Stimulated activated CD4-positive, alpha-beta T cell treated with anti-CD3 and anti-CD28 coated beads, TNF-alpha, amount 100 ng/mL, for 24 hours (primary cell): ENCODE results near the gene DNAJB13.
"Not testable (repeated sequence)": the region's sequence is repeated elsewhere in the genome, so short reads cannot be mapped to it uniquely, and the experiment has no call there.

Experiments
- DNase-seq, 3 experiments: peaks; one replicate each; pipeline ENCODE4 v3.0.0-alpha.2; 2020; ENCODE audit warnings: low read depth in 3 of 3

DNAJB13 gene

DNA sequence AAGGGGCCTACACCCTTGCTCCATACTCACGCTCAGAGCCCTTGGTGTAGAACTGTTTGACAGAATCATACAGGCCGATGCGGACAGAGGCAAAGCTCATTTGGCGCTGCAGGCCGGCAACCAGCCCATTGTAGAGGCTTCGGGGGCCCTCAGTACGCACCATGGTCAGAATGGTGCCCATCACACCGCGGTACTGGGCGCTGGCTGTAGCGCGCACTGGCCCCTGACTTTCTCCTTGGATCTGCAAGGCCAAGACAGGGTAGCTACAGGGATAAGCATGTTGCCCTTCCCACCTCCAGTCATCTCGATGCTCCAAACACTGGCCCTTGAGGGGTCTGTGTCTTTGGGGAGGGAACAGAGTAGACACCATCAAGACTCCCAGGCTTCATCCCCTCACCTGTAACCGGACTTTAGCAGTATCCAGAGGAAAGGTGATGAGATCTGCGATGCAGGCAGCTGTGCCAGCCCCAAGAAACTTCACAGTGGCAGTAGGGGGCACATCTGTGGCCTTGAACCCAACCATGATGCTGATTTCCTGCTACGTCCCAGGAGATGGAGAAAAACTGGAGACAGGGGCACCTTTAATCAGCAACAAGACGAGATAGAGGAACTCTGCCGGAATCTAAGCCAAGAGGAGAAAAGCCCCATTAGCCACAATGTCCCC is 27.2 kb downstream of the DNAJB13 start:
- no peak for DNase-seq

DNA sequence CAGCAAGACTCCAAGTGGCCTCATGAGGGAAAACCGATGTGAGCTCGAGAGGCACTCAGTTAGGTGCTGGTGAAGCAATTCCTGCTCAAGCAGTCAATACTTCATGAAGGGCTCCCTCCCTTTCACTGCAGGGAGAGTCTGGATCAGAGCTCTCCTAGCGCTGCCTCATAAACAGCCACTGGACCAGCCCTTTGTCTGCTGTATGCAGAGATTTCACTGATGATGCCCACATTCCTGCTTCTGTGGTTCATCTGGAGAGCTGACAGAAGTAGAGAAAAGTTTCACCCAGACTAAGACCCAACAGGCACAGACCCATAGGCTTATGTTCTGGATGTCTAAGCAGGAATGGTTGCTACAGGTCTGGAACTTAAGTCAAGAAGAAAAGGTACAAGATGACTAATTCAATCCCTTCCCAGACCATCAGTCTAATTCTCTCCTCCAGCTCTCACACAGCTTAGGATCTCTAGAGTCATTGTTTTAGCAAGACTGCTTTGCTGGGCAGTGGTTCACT is 27.8 kb downstream of the DNAJB13 start:
- no peak for DNase-seq

DNA sequence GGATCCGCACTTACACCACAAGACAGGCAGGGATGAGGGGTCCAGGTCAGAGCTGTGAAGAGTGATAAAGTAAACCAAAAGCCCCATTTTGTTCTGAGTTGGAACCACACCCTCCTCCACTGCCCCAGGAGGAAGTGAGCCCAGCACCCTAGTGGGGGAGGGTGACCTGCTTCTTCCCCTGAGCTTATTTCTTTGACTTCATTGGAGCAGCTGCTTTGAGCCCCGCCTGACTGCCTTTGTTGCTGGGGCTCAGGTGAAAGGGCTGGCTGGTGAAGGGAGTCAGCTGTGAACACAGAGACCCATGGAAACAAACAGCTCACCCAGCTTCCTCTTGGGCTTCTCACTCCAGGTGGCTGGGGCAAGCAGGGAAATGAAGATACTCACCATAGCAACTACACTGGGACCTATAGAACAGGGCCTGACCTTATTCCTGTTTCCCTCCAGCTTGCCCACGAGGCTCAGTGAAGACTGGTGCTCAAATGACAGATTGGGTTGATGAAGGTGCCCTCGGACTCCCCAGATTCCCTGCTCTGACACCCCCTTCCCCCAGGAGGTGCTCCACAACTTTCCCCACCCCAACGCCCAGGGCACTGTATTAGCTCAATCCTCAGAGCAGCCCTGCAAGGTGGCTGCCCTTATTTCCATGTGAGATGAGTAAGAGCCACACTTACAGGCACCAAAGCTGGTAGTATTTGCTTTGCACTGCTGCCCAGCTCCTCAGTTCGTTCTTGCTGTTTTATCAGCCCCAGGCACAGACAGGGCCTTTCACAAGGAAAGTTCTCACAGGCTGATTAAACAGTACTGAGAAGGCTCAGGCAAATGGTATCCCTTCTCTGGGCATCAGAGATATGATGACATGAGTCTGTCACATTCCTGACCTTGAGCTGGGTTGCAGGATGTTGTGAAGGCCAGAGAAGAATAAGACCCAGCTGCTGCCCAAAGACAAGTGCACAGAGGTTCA is 29.5 kb downstream of the DNAJB13 start:
- DNase-seq = peak; percentile 41 to 62 (median 49)

DNA sequence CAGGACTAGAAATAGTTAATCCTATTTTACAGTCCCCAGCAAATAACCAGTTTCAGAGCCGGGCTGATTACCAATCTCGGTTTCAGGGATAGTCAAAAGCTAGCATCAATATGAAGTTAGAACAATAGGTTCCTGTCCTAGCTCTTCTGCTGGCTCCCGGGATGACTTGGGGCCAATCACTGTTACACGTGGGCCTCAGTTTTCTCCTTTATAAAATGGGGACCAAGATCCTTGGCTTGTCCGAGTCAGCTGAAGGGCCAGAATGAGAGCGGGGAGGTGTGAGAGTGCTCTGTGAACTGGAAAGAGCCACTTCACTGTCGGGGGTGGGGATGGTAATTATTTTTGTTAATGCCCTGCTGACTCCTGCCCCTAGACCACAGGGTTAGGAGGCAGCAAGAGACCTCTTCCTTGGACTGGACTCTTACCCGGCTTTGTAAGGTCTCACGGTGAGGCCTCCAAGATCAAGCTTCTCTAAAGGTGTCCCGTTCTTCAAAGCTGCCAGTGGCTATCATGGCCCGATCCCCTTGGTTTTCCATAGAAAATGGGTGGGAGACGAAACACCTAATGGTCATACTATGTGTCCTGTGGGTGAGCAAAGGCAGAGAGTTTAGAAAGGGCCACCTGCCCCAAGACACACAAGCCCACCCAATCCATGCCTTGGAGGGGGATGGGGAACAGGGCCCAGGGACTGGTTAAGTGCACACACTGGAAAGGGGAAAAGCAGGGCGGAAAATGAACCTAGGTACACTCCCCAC is 30.4 kb downstream of the DNAJB13 start:
- no peak for DNase-seq

DNA sequence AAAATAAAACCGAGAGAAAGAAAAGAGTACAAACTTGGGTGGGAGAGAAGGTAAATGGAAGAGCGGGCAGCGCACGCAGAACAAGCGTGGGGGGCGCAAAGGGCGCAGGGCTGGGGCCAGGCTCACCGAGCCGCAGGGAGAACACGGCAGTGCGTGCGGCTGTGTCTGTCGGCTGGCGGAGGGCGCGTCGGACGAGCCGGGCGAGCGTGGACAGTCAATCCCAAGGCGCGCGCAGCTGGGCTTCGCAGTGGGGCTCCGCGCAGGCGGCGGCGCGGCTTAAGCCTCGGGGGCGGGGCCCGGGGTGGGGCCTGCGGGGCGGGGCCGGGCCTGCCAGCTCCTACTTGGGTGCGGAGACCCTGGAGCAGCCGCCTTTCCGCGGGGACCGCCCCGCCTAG is 31.8 kb downstream of the DNAJB13 start, which contains the start of gene UCP2:
Gene UCP2 (minus strand): TSS at position 249 of the 395 bp plus-strand sequence. CDS start 4,465 bp downstream, outside the sequence.
- DNase-seq = peak; percentile 70 to 90 (median 72)

DNA sequence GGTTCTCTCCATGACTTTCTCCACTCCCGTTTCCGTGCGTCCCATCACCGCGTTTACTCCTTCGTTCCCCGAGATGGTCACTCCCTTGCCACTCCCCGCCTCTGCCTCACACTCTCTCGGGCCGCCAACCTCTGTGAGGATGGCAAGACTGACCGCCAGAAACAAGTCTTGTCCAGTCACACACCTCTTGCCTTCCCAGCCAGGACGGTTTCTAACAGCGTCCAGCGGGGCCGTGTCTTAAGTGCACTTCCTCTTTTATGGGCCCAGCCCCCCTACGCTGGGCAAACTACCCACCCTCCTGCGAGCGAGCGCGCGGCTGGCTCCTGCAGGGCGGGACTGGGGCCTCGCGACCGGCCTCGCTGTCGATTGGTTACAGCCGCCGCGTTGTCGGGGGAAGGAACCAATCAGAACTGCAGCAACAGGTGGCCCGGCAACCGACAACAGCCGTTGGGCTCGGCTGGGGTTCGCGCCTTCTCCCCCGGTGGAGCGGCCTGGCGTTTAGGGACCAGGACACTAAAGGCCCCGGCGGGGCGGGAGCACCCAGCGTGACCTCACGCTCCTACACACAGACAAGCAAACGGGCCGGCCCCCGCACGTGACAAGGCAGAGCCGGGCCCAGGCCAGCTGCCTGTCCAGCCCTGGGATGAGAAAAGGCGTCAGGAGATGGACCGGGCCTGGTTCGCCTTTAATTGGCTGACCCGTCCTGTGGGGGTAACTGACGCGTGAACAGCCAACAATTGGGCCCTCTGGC is 32.3 kb downstream of the DNAJB13 start:
- DNase-seq = peak; percentile 80 to 94 (median 85)

DNA sequence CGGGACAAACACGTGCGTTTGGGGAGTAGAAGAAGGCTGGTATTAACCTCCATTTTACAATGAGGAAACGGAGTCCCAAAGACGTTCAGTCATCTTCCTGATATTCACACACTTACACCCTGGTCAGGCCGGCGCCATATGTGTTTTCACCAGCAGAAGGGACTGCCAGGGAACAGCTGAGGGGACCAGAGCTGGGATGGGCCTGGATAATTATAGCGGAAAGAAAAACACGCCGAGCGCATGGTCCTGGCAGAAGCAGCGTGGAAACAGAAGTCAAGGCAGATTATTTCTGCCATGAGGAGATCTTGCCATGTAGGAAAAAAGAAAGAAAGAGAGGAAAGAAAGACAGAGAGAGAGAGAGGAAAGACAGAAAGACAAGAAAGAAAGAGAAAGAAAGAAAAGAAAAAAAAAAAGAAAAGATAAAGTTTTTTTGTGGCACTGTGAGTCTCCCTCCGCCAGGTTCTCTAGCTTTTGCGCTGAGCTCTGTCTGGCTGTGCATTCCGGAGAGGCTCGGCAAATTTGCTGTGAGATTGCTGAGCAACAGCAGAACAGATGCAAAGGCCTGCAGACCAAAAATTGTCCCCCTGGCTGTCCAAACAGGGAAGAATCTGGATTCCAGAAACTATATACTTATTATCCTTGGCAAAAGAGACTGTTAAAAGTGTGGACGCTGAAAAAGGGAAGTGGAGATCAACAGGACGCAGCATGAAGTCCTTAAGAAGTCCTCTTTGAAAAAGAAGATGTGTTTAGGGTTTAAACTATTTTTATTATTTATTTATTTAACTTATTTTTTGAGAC is 33.1 kb downstream of the DNAJB13 start:
- no peak for DNase-seq

DNA sequence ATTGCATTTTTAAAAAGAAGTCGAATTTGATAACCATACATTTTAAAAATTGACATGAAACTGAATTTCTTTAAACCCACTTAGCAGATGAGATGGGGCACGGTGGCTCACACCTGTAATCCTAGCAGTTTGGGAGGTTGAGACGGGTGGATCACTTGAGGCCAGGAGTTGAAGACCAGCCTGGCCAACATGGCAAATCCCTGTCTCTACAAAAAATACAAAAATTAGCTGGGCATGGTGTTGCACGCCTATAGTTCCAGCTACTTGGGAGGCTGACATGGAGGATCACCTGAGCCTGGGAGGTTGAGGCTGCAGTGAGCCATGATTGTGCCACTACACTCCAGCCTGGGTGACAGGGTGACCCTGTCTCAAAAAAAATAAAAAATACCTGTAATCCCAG is 34.8 kb downstream of the DNAJB13 start:
- not testable (repeated sequence) for DNase-seq

DNA sequence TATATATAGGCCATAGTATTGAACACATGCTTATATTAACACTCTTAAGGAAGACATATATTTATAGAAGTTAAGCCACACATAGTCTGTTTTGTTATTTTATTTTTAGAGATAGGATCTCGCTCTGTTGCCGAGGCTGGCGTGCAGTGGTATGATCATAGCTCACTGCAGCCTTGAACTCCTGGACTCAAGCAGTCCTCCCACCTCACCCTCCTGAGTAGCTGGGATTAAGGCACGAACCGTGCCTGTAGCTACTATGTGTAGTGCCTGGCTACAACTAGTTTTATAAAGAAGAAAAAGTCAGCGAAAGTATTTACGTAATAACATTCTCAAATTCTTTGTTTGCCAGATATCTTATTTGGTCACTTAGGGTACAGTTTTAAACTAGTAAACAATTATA is 37.4 kb downstream of the DNAJB13 start:
- DNase-seq = no peak

DNA sequence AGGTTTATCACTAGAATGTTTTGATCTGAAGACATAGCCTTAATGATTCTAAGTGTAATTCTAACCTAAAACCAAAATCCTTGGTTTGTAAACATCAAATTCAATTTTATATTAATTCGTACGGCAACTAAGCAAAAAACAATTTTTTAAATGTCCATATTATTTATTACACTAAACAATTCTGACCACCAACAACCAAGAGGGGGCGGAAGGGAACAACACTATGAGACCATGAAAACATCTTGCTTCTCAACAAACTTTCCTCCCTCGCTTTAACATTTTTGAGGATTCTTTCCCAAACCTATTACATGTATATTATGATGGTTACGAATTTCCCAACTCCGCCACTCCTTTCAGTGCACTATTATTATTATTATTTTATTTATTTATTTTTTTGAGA is 38.3 kb downstream of the DNAJB13 start:
- DNase-seq = no peak

DNA sequence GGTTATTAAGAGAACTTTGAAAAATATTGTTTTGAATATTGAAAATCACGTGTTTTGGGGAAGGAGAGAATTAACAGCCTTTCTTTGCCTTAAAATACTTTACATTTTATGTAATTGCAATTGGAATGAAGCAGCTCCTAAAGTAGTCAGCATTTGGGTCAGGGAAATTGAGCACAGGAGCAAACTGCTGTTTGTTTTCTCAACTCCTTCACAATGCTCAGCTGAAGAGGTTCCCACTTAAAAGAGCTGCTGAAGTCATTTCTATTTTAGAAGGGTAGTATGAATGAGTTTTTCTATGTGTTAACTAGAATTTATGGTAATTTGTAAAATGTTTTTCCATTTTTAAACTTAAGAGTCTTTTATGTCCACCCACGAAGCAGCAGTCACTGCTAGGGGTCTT is 39.9 kb downstream of the DNAJB13 start:
- no peak for DNase-seq

DNA sequence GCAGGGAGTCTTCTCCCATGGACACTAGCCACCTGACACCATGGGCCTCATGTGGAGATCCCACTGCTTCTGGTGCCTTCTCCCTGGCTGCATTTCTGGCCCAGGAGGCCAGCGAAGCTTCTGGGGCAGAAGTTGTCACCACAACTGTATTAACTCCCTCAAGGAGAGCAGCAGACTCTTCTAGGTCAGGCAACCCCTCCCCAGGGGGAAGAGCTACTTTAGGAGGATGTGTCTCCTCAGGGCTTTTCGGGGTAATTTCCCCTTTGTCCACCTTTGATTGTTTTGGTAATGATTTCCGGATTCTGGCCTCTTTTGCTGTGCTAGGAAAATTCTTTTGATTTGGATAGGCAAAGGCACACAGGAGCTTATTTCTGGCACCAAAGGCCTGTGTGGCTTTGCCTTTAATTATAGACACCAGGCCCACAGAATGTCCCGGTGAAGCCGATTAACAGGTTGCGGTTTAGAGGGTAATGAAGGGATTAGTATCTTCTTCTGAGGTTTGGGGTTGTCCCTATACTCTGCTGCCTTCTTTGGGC is 40.7 kb downstream of the DNAJB13 start:
- no peak for DNase-seq

DNA sequence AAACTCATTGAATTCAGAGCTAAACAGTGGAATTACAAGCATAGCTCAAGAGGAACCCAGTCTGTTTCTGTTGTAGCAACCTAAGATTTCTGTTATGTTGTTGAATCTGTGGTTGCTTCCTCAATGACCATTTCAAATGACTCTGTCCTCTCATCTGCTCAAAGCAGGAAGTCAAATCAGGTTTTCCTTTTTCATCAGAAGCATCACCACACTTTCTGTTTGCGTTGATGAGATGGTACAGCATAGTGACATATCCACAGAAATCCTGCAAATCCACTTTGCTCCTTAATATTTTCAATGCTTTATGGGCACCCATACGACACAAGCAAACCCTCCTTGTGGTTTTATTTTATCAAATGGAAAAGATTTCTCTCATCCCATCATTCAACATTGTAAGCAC is 44.4 kb downstream of the DNAJB13 start:
- no peak for DNase-seq

DNA sequence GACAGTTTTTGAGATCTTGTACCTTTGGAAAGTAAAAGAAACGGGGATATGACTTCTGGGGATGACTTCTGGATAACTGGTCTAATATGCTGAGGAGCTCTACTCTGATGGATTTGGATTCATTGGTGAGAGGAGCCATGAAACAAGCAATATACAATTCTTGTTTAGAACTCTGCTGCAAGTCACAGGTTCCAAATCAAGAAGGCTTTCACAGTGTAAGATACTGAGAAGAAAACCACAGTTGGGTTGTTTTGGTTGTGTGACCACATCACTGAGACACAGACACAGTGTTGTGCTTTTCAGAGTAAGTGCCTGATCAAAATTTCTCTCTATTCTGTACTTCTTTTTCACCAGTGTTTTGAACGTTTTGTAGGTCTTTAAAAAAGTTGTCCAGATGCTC is 44.9 kb downstream of the DNAJB13 start:
- DNase-seq = no peak

DNA sequence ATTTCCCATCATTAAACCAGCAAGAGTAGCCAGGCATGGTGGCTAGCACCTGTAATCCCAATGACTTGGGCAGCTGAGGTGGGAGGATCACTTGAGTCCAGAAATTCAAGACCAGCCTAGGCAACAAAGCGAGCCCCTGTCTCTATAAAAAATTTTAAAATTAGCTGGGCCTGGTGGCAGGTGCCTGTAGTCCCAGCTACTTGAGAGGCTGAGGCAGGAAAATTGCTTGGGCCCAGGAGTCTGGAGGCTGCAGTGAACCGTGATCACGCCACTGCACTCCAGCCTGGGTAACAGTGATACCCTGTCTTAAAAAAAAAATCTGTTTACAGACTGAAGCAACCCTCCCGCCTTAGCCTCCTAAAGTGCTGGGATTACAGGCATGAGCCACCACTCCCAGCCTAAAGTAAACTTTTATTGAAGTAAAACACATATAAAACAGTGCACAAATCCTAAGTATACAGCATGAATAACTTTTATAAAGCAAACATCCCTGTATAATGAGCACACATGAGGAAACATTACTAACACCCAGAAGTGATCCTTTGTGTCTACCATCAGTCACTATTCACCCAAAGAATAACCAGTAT is 45.4 kb downstream of the DNAJB13 start:
- DNase-seq = no peak

DNA sequence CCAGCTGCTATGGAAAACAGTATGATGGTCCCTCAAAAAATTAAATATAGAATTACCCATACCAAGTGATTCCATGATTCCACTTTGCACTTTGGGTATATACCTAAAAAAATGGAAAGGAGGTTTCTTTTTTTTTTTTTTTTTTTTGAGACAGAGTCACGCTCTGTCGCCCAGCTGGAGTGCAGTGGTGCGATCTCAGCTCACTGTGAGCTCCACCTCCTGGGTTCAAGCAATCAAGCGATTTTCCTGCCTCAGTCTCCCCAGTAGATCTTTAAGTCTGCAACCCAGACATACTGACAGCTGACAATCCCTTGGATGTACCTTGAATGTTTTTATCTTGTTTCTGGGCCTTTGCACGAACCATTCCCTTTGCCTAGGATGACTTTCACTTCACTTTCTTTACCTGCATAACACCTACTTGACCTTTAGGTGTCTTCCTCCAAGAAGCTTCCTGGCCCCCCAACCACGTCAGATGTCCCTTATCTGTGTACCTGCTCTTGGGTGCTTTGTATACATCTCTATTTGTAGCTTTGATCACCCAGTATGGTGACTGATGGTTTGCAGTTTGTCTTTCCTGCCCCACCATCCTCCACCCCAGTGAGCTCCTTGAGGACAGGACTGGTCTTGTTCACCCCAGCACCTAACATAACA is 46.4 kb downstream of the DNAJB13 start:
- DNase-seq = no peak

DNA sequence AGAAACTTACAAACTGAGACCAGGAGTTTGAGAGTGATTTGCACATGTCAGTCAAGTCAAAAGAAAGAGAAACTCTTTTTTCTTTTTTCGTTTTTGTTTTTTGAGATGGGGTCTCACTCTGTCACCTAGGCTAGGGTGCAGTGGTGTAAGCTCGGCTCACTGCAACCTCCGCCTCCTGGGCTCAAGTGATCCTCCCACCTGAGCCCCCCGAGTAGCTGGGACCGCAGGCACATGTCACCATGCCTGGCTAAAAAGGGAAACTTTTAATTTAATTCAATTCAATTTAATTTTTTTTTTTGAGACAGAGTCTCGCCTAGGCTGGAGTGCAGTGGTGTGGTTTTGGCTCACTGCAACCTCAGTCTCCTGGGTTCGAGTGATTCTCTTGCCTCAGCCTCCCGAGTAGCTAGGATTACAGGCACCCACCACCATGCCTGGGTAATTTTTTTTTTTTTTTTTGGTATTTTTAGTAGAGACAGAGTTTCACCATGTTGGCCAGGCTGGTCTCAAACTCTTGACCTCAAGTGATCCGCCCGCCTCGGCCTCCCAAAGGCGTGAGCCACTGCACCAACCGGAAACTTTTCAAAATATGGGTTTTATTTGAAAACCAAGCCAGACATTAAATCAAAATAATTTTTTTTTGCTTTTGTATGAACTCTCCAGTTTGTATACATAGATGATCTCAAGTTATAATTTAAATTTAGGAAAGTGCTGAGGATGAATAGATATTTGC is 48.2 kb downstream of the DNAJB13 start:
- DNase-seq = no peak

DNA sequence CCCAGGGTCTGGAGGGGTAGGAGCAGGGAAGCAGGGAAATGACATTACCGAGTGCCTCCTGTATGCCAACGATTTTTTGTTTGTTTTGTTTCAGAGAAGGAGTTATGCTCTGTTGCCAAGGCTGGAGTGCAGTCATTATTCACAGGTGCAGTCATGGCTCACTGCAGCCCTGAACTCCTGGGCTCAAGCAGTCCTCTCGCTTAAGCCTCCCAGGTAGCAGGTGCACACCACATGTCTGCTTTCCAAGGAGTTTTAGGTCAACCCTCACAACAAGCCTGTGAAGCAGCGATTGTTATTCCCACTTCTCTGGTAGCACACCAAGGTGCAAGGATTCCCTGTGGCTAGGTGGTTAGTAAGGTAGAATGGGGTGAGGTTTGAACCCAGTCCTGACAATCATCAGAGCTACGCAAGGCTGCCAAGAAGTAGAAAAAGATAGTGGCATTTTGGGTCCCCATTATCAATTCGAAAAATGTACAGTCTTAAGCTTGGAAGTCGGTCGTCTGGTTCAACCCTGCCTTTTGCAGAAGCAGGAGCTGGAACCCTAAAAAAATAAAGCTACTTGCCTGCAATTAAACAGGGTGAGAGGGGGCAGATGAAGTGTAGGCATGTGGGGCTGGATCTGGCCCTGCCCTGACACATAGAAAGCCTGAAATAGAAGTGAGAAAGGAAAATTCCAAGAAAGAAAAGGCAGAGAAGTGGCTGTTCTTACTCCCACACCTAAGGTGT is 48.9 kb downstream of the DNAJB13 start:
- DNase-seq = no peak
